GM10266 (cell line): ENCODE data around the gene TMOD4.
A peak's percentile ranks its signal among the peaks of the same experiment; 100 is the strongest.

Source experiments
- DNase-seq: peaks from one replicate; pipeline ENCODE4 v3.0.0; 2012; ENCODE audit errors: extremely low spot score
- TF ChIP-seq, protein P1 (sequence below): IDR thresholded peaks from 2 replicates; pipeline ENCODE4 v1.5.1; 2012; ENCODE audit warnings: mild to moderate bottlenecking, low read depth; ENCODE audit not compliant: control insufficient read depth, insufficient read depth; ENCODE audit errors: missing control alignments

The TMOD4 gene

DNA sequence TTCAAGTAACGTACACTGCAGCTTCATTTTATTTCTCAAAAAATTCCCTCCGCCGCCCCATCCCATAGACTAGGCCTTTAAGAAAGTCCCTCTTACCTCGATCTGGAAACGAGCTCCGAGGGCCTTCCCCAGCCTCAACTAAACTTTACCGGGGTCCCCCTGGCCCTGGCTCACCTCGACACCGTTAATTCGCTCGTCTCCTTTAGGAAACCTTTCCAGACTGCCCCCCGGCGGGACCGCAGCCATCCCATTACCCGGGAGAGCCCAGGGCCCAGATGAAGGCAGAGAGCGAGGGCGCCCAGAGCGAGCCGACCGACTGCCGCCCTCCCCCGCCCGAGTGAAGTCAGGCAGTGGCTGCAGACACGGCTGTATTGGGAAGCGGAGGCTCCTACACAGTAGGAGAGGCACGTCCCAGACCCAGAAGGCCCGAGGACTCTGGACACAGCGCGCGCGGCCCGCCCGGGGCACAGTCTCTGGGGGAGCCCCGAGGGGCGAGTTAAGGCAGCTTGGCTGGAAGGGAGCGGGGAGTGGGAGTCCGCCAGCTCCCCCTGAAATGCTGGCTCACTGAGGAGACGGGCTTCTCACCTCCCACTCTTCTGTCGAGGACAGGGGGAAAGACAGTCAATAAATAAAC is 44.0 kb downstream of the TMOD4 start:
- TF ChIP-seq, protein P1, sequence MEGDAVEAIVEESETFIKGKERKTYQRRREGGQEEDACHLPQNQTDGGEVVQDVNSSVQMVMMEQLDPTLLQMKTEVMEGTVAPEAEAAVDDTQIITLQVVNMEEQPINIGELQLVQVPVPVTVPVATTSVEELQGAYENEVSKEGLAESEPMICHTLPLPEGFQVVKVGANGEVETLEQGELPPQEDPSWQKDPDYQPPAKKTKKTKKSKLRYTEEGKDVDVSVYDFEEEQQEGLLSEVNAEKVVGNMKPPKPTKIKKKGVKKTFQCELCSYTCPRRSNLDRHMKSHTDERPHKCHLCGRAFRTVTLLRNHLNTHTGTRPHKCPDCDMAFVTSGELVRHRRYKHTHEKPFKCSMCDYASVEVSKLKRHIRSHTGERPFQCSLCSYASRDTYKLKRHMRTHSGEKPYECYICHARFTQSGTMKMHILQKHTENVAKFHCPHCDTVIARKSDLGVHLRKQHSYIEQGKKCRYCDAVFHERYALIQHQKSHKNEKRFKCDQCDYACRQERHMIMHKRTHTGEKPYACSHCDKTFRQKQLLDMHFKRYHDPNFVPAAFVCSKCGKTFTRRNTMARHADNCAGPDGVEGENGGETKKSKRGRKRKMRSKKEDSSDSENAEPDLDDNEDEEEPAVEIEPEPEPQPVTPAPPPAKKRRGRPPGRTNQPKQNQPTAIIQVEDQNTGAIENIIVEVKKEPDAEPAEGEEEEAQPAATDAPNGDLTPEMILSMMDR = no peak
- DNase-seq = no peak

DNA sequence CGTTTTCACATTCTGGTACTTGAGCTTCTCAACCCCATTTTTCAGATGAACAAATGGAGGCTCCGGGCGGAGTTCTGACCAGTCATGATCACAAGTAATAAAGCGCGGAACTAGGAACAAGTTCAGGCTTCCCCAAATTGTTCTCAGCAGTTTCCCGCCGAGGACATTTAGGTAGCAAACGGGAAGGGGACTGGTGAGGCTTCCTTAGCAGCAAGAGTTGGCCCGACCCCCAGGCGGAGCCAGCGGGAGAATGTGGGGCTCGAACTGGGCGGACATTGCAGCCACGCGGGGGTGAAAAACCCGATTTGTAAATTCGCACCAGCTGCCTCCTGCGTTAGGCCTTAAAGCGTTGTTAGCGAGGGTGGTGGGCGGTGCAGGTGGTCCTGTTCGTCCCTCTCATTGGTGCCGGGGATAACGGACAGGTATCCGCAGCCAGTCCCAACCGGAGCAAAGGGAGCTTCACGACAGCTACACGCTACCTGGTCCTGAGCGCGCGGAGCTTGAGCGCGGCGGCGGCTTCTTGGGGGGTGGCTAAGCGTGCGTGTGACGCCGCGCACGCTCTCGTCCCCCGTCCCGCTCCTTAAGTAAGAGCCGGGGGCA is 44.7 kb downstream of the TMOD4 start:
- peak; percentile 94 for DNase-seq
- TF ChIP-seq, protein P1 = no peak

DNA sequence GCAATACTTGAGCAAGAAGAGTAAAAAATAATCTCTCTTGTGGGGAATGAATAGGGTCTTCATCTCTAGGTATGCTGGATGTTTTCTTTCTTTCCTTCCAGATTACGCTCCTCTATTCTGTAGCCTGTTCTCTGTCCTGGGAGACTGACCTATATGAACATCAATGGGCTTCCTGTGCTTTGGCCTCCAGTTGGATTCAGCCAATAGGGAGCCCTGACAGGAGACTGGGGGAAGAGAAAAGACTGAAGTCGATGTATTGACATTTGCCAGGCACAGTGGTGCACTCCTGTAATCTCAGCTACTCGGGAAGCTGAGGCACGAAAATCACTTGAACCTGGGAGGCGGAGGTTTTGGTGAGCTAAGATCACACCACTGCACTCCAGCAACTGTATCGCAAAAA is 47.0 kb downstream of the TMOD4 start:
- DNase-seq = no peak
- TF ChIP-seq, protein P1 = no peak

DNA sequence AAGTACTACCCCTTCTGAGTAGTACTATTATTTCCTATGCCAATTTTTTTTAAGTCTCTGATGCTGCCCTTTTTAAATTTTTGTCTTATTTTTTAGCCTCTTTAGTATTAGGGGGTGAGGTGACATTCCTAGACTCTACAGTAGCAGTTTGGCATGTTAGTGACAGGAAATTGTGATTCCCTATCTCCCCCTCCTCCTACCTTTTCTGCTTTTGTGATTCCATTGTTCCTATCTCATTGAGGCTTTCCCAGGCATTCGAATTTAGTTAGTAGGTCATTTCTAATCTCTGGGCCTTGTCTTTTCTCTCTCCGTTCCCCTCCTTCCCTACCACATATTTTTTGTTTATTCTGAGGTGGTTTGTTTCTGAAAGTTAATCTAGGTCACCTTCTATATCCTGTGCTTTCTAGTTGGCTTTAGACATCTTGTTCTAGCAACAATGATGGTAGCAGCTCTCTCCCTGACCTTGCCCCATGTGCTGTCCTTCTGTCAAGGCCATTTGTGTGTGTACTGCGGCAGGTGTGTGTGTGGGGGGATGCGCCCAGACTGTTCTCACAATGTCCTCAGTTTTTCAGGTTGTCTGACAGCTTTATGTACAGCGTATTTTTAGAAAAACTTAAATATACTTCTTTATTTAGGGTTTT is 50.9 kb downstream of the TMOD4 start:
- TF ChIP-seq, protein P1 = no peak
- no peak for DNase-seq
